GM19193 (cell line): ENCODE results near the gene LAMC1.

Experiments
- POLR2A ChIP-seq: IDR thresholded peaks from 4 replicates; pipeline ENCODE4 v1.6.1; 2011; ENCODE audit not compliant: insufficient read depth, insufficient read length; ENCODE audit errors: extremely low read depth

The LAMC1 gene

DNA sequence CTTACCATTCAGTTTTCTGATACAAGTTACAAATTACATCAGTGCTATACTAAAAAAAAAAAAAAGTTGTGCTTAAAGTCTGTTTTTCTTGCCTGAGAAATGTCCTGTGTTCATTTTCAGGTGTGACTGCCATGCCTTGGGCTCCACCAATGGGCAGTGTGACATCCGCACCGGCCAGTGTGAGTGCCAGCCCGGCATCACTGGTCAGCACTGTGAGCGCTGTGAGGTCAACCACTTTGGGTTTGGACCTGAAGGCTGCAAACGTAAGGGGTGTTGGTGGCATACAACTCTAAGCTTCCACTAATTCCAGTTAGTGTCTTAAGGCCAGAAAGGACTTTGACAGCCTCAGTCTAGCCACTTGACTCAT is 102.8 kb downstream of the LAMC1 start:
- no peak for TF ChIP-seq POLR2A

DNA sequence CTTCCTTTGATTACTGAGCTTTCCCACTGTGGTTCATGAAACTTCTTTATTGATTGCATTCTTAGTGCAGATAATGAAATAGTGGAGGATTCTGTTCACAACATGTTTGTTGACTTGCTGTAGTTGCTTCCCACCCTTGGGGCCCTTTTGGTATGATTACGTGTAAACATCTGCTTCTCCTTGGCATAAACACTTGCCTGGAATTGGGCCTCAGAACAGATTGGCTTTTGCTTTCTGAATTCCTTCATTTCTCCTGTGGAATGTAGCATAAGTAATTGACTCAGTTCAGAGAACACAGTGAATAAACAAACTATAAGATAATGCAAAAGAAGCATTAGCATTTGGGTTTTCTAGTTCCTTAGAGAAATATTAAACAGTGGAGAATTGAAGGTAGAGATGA is 103.3 kb downstream of the LAMC1 start:
- no peak for TF ChIP-seq POLR2A

DNA sequence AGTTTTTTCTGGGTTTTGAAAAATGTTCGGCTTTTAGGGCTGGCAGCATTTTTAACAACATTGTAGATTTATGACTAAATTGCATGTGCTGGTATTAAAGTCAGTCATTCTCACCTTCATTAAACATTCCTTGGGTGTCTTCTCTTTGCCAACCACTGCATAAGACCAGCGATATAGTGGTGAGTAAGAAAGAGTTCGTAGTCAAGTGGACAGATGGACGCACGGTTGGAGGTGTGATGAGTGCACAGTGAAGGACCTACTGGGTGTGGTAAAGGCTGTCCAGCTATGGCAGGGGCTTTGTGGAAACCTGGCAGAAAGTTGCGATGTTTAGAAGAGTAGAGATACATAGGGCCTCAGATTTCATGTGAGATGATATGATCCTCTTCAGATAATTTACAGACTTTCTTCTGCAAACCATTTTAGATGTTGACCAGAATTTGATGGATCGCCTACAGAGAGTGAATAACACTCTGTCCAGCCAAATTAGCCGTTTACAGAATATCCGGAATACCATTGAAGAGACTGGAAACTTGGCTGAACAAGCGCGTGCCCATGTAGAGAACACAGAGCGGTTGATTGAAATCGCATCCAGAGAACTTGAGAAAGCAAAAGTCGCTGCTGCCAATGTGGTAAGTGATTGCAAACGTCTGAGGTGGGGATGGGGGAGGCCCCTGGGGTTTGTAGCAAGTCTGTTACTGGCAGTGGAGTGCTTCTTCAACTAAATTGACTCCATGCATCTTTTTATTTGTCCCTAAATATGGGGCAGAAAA is 106.9 kb downstream of the LAMC1 start:
- no peak for TF ChIP-seq POLR2A

DNA sequence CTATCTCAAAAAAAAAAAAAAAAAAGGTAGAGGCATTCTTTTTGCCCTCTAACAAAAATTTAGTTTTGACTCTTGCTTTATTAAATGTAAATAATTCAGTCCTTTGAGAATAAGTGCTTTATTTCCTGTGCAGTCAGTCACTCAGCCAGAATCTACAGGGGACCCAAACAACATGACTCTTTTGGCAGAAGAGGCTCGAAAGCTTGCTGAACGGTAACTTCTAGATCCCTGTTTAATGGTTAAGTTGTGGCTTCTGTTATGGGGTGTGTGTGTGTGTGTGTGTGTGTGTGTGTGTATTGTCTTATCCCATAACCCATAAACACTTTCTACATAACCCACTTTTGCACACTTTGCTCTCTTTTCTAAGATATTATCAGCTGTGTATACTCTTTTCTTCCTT is 107.9 kb downstream of the LAMC1 start:
- TF ChIP-seq POLR2A: no peak

DNA sequence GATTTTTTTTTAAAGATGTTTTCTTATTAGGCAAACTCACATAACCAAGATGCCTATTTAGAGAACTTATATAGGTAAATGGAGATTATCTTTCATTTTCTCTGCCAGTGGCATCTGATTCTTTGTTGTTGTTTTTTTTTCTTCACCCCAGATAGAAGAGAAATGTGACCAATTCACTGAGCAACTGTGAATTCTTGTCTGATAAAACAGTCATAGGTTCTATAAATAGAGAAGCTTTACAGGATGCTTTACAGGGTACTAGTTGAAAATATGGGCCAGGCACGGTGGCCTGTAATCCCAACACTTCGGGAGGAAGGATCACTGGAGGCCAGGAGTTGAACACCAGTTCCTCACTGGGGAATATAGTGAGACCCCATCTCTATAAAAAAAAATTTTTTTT is 112.1 kb downstream of the LAMC1 start:
- no peak for TF ChIP-seq POLR2A

DNA sequence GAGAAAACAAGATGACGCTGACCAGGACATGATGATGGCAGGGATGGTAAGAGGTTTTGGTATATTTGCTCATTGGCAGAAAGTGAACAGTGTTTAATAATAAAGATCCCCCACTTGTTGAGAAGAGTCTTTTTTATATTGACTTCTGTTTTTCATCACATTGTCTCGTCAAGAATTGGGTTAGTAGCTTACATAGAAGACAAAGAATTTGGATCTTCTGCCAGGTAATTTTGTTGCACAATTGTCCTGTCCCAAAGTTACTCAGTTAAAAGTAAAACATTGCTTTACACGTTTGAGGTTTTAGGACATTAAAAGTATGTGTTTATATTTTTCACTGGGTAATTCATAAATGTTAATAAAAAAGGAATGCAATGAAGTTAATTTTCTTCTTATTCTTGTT is 114.6 kb downstream of the LAMC1 start:
- no peak for TF ChIP-seq POLR2A

DNA sequence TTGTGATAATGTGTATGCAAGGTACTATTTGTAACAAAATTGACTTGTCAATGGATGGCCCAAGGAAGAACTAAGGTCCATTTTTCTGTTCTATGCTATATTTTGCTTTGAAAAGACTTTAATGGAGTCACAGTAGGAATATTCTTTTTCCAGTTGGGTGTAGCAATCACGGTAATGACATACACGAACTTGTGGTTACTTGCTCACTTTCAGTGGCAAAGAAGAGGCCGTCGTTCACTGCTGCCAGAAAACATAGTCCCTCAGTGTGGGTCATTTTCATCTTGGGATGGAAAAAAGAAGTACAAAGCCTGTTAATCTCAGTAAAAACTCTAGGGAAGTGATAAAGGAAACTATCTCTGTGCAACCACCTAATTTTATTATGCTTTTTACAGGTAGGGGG is 115.1 kb downstream of the LAMC1 start:
- no peak for TF ChIP-seq POLR2A

DNA sequence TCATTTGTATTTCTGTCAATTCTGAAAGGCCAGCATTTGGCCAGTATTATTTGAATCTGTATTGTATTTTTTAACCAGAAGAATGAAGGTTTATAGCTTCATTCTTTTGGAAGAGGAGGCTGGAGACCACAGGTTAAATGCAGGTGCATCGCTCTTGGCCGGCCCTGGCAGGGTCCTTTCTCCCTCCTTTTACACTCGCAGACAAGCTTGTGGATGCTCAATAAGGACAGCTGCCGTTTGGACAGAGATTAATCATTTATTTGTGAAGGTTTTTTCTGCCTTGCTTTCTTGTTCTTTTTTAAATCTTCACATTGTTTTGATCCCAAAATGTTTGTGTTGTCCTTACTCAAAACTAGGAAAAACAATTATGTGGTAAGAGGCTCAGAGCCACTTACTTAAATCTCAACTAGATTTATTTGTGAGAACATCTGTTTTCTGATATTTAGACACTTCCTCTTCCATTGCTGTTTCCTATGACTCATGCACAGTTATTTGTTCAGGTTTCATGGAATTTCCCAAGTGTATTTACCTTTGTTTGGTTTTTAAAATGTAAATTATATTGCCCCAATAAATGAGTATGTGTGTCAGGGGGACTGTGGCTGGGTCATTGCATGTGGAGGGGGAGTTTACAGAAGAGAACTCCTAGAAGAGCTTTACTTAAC is 116.2 kb downstream of the LAMC1 start:
- TF ChIP-seq POLR2A: no peak

DNA sequence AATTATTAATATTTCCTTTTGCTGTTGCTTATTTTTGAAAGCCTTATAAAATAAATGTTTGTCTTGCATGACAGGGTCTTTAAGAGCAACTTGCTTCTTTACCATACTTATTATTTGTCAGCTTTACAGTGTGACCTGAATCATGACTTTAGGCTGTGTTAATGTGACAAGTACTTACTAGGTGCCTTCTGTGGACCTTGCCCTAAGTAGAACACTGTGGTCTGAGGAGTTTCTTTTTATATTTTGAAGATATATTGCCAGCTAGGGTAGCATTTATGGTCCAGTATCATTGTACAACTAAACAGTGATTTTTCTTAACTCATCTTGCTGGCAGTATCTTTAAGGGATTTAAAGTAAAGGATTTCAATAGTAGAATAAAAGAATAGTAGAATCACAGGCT is 117.4 kb downstream of the LAMC1 start:
- no peak for TF ChIP-seq POLR2A

DNA sequence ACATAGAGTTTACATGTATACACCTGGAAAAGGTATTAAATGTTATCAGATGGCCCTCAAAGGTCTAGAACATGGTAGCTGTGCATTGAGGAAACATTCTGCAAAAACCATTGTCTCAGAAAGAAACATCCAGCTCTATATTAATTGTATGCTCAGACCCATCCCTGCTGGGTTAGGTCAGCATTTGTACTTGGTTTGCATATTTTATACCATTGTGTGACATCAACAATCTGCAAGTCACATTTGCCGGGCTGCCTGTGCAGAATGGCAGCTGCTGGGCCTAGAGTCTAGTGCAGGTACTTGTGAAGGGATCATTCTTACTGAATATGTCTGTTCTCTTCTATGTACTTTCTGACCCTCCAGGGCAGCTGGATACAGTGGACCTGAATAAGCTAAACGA is 119.0 kb downstream of the LAMC1 start:
- TF ChIP-seq POLR2A: no peak

DNA sequence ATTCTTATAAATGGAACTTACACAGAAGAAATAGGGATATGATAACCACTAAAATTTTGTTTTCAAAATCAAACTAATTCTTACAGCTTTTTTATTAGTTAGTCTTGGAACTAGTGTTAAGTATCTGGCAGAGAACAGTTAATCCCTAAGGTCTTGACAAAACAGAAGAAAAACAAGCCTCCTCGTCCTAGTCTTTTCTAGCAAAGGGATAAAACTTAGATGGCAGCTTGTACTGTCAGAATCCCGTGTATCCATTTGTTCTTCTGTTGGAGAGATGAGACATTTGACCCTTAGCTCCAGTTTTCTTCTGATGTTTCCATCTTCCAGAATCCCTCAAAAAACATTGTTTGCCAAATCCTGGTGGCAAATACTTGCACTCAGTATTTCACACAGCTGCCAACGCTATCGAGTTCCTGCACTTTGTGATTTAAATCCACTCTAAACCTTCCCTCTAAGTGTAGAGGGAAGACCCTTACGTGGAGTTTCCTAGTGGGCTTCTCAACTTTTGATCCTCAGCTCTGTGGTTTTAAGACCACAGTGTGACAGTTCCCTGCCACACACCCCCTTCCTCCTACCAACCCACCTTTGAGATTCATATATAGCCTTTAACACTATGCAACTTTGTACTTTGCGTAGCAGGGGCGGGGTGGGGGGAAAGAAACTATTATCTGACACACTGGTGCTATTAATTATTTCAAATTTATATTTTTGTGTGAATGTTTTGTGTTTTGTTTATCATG is 120.5 kb downstream of the LAMC1 start:
- no peak for TF ChIP-seq POLR2A

DNA sequence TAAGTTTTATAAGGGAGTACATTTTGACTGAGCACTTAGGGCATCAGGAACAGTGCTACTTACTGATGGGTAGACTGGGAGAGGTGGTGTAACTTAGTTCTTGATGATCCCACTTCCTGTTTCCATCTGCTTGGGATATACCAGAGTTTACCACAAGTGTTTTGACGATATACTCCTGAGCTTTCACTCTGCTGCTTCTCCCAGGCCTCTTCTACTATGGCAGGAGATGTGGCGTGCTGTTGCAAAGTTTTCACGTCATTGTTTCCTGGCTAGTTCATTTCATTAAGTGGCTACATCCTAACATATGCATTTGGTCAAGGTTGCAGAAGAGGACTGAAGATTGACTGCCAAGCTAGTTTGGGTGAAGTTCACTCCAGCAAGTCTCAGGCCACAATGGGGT is 121.5 kb downstream of the LAMC1 start:
- no peak for TF ChIP-seq POLR2A

DNA sequence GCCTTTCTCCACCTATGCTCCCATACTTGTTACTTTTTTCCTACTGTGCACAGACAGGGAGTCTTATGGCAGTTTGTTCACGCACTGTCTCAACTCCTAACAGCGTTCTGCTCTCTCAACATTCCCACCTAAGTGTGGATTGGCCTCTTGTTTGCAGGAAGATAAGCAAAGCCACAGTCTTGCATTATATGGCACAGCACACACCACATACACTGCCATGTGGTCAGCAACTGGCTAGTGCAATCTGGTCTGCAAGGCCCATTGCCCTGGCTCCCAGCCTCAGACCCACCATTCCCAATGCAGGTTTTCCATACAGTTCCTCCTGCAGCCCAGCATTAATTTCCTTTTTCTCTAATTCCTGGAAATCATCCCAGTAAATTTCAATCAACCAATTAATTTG is 124.5 kb downstream of the LAMC1 start:
- TF ChIP-seq POLR2A: no peak

DNA sequence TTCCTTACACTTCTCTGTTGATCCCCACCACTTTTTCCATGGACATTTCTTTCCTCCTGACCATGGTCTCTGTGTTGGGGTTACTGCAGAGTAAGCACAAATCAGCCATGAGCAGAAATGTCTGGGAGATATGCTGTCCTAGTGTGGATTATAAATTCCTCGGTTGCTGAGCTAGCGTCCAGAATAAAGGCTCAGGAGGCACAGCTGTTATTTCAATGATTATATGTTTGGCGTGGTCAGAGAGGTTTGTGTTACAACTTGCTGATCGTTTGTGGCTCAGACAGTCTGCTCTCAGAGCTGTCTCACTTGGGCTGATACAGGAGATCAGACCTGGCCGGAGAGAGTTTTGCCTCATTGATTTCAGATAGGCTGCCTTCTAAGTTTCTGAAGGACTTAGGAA is 125.4 kb downstream of the LAMC1 start:
- no peak for TF ChIP-seq POLR2A

DNA sequence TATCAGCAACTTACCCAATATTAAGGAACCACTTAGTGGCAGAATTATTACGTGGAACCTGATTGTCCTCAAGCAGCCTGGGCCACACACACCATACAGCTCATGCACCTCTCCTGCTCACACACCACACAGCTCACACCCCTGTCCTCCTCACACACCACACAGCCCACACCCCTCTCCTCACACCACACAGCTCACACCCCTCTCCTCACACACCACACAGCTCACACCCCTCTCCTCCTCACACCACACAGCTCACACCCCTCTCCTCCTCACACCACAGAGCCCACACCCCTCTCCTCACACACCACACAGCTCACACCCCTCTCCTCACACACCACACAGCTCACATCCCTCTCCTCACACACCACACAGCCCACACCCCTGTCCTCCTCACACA is 126.1 kb downstream of the LAMC1 start:
- TF ChIP-seq POLR2A: no peak

DNA sequence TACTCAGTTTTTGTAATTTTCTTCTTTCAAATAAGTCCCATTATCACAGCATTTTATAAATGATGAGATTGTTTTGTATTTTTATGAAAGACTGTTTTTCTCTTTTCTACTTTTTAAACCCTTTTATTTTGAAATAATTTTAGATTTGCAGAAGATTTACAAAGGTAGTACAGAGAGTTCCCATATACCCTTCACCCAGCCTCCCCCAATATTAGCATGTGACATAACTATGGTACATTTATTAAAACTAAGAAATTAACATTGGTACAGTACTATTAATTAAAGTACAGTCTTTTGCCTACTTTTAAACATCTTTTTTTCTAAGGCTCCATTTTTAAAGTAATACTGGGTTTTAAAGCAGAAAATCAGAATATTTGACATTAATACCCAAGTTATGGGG is 127.2 kb downstream of the LAMC1 start:
- no peak for TF ChIP-seq POLR2A
